Glomerular endothelial cell (primary cell): ENCODE results near the gene MPIG6B. TPM values are rescaled to one million over a fixed set of nuclear protein-coding genes. Genes with fewer than 3 reads are reported as not detected.

Experiments
- DNase-seq: peaks from one replicate; pipeline ENCODE4 v3.0.0-alpha.2; 2011; ENCODE audit warnings: low read depth, low spot score; ENCODE audit errors: extremely low read depth
- total RNA-seq: library from RNA; depleted of rRNA; stranded (reverse); fragments of >200 nt; gene quantifications from 2 replicates; pipeline ENCODE4 v1.2.3, GENCODE V29; 2015

Gene MPIG6B, protein sequence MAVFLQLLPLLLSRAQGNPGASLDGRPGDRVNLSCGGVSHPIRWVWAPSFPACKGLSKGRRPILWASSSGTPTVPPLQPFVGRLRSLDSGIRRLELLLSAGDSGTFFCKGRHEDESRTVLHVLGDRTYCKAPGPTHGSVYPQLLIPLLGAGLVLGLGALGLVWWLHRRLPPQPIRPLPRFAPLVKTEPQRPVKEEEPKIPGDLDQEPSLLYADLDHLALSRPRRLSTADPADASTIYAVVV
- not detected in 2 replicates for total RNA-seq

DNA sequence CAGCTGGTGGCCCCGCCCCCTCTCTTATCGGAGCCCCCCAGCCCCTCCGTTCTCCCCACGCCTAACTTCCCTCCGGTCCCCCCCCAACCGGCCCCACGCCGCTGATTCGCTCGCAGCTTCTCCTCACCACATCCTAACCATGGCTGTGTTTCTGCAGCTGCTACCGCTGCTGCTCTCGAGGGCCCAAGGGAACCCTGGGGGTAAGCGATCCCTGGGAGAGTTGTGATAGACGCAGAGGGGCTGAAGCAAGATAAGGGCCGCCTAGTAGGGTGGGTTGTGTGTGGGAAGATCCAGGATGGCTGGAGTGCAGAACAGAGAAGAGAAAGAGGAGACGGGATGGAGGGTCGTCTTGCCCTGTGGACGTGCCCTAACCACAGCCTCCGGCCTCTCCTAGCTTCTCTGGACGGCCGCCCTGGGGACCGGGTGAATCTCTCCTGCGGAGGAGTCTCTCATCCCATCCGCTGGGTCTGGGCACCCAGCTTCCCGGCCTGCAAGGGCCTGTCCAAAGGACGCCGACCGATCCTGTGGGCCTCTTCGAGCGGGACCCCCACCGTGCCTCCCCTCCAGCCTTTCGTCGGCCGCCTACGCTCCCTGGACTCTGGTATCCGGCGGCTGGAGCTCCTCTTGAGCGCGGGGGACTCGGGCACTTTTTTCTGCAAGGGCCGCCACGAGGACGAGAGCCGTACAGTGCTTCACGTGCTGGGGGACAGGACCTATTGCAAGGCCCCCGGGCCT, at the start of gene MPIG6B:
TSS of gene MPIG6B (plus strand) at position 129 of the 735 bp plus-strand sequence. CDS start at position 140, 11 bp downstream.
- no peak for DNase-seq

DNA sequence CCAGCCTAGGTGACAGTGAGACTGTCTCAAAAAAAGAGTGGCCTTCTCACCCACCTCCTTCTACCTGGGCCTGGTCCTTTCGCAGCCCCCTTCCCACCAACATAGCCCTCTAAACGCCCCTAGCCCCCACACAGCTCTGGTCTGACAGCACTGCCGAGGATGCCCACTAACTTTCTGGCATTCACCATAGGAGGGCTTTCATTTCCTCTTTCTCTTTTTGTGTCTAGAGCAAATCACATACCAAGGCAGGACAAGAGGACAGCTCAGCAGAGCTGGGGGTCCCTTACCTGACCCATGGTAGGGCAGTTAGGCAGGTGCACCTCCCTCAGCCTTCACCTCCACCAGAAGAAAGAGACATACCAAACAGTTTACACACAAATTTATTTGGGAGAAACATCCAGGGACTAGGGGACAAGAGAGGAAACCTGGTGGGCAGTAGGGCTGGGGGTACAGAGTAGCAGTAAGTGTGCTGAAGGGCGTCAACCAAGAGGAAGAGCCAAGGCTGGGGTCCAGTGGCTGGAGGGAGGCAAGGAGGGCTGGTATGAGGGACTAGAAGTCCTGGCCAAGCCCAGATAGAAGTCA, 46.8 kb upstream of the MPIG6B start:
- DNase-seq, result no peak

DNA sequence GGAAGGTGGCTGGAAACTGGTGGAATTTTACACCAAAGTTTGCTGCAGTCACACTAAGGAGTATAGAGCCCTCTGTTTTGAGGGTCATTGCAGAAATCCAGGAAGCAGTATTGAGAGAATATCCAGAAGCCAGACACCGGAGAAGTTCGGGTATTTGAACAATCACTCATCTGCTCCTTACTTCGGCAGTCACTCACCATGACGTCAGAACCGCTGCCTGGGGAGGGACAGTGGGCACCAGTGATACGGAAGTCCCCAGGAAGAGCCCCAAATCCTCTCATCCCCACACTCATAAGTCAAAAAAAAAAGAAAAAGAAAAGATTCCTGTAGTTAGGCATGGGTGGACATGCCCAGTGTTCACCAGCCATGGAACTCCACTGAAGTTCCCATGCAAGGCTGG, 46.3 kb upstream of the MPIG6B start:
- DNase-seq, result no peak

DNA sequence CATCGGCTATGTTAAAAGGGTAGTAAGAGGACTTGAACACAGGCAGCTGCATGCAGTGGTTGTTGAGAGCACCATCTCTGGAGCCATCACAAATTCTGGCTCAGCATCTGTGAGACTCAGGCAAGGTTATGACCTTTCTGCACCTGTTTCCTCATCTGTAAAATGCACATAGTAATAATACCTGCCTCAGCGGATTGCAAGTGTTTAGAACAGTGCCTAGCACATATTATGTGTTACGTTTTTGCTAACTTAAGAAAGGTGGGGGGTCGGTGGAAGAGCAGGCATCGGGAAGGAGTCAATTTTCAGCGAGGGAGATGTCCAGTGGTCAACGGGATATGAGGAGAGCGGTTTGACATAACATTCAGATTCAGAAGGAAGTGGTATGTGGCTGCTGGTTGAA, 45.2 kb upstream of the MPIG6B start:
- no peak for DNase-seq

DNA sequence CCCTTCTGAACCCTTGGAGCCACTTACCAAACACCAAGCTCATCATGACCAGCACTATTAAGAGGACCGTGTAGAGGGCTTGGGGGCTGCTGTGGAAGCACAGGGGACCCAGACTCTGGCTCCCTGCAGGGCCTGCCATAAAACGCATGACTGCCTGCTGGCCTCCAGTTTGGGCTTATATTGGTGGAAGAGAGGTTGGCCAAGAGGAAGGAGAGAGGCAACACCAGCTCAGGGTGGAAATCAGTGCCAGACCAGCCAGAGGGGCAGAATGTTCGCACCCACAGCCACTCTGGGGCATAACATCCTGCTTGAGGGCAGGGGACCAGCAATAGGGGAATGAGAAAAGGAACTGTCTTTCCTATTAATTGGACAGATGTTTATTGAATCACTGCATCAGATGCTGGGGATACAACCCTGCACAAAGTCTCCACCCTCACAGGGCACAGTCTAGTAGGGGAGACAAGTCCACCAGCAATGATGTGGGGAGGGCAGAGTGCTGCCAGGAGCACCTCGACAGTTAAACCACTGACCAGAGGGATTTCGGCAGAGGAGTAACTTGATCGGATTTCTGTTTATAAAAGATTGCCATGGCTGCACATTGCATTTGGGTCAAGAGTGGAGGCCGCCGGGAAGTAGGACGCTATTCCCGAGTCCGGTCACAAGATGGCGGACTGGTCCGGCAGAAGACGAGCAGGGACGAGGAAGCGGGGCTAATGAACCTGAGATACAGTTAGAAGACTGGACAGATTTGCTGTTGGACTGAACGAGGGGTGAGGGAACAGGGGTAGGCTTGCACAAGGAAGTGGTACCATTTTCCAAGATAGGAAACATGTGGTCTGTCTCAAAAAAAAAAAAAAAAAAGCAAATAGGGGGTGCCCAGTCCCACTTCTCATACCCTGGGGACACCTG, 42.7 kb upstream of the MPIG6B start, which contains the start of gene LY6G5C:
TSS of gene LY6G5C (minus strand) at position 842 of the 909 bp plus-strand sequence. CDS start at position 148, 694 bp downstream.
- no peak for DNase-seq

- no peak for DNase-seq
Observed at GRCh38 chr6:31681135-31681671, 42.0 kb upstream of the MPIG6B start.

DNA sequence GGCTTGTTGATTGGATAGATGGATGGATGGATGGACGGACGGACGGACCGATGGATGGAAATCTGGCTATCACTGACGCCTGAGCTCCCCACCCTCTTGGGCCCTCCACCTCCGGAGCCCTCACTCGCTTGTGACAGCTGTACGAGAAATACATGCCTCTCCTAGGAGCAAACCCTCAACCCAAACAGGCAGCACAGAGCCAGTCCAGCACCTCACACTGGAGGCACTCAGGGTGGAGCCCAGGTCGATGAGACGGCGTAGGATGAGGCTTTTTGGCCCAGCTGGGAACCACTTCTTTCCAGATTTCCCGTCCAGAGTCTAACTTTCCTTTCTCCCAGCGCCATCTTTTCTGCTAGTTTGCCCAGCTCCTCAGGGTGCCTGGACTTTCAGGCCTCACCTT, 39.6 kb upstream of the MPIG6B start:
- no peak for DNase-seq

GRCh38 chr6:31686483-31686882, 36.7 kb upstream of the MPIG6B start:
- no peak for DNase-seq

DNA sequence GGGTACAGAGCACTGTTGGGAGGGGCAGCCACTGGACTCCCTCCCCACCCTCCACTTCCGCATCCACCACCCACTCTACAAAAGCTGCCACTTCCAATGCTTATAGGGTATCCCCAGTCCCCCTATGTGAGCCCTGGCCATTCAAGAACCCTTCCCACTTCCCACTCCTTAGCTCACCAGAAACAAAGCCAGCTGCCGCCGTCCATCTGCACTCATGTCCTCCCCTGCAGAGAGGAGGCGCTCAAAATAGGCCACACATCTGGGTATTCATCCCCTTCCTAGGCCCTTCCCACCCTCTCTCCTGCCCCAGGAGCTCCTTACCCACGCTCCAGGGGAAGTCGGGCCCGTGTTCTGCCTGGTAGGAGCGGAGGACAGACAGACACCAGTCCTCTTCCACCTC, 35.9 kb upstream of the MPIG6B start:
- DNase-seq, result no peak

DNA sequence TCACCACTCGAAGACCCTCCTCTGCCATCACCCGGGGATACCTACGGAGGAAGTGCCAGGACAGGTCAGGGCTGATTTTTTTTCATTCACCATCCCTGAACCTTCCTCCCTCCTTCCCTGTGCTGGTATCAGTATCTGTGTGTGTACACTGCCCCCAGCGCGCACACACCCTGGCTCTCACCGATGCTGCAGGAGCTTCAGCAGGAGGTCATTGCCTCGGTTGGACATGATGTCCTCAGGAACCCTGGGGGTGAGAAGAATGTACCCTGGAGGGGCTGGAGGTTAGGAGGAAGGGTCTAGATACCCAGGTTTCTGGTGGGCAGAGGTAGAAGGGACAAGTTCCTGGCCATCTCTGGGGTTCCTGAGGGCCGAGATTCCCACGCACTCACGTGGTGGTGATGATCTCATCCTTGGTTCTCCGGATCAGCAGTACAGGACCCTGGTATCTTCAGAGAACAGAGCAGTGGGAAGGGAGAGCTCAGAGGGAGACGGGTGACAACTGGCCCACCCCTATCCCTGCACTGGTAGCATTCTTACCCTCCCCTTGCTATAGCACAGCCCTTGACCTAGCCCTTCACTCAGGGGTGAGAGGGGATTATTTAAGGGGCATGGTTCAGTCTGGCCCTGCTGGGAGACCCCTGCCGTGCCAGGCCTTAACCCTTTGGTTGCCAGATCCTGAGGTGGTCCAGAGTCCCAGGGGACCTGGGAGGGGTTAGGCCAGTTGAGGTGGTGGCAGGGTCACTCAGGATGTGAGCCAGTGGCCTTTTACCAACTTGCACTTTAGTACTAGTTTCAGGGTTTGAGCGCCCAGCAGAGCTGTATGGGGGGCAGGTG, 35.1 kb upstream of the MPIG6B start:
- no peak for DNase-seq

GRCh38 chr6:31689249-31690110, 33.7 kb upstream of the MPIG6B start:
- DNase-seq, result no peak

DNA sequence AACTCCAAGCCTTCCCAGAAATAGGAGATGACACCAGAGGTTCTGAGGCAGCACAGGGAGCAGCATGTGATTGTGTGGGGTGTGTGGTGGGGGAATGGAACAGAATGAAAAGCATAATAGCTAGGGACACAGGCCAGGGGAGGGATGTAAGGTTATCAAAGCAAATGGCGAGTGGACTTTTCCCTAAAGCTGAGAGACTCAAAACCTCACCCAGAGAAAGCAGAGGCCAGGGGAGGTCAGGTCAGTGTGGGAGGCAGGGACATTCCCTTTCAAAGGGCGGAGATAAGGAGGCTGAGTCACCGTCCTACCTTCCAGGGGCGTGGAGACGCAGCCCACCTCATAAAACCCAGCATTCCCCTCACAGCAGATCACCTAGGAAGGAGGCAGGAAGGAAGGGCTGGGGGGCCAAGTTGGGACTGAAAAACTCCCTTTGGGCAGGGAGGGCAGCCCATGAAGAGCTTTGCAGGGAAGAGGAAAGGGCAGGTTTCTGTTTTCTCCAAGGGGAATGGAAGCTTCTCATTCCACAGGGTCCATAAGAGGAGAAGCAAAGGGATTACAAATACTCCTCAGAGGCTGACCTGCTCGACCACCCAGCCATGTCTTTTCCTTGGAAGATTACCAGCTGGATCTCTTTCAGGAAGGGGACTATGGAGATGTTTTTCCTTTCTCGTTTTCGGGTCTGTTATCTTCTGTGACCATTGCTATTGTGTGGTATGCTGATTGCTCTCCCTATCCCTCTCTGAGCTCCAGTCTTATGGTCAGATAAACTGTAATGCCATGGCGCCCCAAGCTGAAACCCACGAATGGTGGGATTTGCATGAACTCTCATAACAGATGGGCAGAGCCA, 32.7 kb upstream of the MPIG6B start:
- DNase-seq, result no peak

- no peak for DNase-seq
Observed at GRCh38 chr6:31691078-31691463, 32.1 kb upstream of the MPIG6B start.

DNA sequence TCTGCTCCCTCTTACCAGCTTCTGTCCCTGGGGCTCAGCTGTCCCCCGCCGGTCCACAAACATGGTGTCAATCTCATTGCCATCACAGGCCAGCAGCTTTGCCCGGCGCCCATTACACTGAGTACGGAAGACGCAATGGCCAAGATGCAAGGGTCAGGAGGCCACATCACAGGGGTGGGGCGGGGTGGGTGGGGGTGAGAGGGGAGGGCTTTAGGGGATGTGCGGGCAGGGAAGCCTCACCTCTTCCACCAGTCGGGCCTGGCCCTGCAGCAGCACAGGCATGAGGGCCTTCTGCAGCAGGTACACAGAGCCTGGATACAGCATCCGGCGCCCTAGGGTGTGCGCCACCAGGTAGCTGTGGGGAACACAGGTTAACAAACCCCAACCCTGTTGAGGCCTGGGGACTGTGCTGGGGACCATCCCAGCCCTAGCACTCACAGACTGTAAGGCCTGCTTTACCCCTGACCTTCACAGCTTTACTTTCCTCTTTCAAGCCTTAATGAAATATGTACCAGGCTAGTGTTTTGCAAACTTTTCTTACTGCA, 31.5 kb upstream of the MPIG6B start:
- DNase-seq, result no peak

- DNase-seq, result no peak
Observed at GRCh38 chr6:31692353-31692752, 30.8 kb upstream of the MPIG6B start.

- no peak for DNase-seq
Observed at GRCh38 chr6:31692886-31693285, 30.3 kb upstream of the MPIG6B start.

DNA sequence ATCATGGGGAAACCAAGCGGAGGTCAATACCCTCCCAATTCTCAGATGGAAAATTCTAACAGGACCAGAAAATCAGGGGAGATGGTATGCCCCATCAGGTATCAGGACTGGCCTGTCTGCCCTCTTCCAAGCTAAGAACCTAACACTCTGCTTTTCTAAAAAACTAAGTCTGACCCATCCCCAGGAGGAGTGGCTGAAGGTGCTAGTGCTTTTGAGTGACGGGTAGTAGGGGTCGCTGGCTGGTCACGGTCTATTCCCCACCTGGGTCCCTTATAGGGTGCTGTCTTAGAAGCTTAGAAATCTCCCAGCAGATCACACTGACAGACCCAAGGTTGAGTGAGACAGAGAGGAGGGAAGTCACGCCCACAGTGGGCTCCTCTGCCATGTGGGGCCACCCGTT, 29.6 kb upstream of the MPIG6B start:
- DNase-seq, result no peak

DNA sequence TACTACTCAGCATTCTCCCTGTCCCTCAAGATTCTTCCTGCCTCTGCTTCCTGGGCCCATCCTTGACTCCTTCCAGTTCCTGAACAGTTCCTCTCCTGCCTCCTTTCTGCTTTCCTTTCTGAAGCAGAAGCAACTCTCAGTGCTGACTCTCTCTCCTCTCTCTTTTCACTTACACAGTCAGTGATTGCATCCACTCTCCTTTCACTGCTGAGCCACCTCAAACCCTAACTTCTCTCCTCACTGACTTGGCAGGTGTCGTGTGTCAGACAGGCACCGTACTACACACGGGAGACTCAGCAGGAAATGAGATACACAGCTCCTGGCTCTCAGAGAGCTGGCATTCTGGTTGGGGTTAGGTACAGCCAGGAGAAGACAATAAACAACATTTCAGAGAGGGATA, 25.6 kb upstream of the MPIG6B start:
- DNase-seq, result no peak
